HL-60 (cell line): ENCODE measurements around the gene RAI1.

Experiments
- GABPA ChIP-seq: IDR thresholded peaks from 2 replicates; pipeline ENCODE4 v1.6.1; 2012; ENCODE audit warnings: low read depth
- POLR2AphosphoS5 ChIP-seq: IDR thresholded peaks from 2 replicates; pipeline ENCODE4 v1.6.1; 2012; ENCODE audit warnings: low read depth
- SPI1 ChIP-seq: IDR thresholded peaks from 2 replicates; pipeline ENCODE4 v1.6.1; 2012; ENCODE audit warnings: low read depth, mild to moderate bottlenecking, borderline replicate concordance
- TF ChIP-seq, protein P1 (sequence below): IDR thresholded peaks from one replicate; pipeline ENCODE4 v1.5.1; 2011; ENCODE audit warnings: low read length, control low read depth, inconsistent platforms; ENCODE audit not compliant: insufficient read depth
- TF ChIP-seq, protein P2 (sequence below): IDR thresholded peaks from 2 replicates; pipeline ENCODE4 v1.6.1; 2012; ENCODE audit warnings: low read depth; ENCODE audit not compliant: insufficient replicate concordance

DNA sequence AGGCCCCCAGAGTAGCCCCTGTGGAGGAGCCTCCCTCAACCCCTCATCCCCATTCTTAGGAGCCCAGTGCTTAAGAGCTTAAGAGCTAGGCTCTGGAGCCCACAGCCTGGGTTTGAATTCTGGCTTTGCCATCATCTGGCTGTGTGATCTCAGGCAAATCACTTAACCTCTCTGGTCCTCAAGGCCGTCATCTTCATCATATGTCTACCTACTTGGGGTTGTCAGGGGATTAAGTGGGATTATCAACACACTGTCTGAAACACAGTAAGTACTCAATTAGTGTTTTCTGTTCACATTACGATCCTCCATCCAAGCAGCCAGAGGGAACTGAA is 150.7 kb downstream of the RAI1 start:
- TF ChIP-seq, protein P1, sequence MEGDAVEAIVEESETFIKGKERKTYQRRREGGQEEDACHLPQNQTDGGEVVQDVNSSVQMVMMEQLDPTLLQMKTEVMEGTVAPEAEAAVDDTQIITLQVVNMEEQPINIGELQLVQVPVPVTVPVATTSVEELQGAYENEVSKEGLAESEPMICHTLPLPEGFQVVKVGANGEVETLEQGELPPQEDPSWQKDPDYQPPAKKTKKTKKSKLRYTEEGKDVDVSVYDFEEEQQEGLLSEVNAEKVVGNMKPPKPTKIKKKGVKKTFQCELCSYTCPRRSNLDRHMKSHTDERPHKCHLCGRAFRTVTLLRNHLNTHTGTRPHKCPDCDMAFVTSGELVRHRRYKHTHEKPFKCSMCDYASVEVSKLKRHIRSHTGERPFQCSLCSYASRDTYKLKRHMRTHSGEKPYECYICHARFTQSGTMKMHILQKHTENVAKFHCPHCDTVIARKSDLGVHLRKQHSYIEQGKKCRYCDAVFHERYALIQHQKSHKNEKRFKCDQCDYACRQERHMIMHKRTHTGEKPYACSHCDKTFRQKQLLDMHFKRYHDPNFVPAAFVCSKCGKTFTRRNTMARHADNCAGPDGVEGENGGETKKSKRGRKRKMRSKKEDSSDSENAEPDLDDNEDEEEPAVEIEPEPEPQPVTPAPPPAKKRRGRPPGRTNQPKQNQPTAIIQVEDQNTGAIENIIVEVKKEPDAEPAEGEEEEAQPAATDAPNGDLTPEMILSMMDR = no peak
- no peak for TF ChIP-seq POLR2AphosphoS5
- no peak for TF ChIP-seq SPI1
- TF ChIP-seq, protein P2, sequence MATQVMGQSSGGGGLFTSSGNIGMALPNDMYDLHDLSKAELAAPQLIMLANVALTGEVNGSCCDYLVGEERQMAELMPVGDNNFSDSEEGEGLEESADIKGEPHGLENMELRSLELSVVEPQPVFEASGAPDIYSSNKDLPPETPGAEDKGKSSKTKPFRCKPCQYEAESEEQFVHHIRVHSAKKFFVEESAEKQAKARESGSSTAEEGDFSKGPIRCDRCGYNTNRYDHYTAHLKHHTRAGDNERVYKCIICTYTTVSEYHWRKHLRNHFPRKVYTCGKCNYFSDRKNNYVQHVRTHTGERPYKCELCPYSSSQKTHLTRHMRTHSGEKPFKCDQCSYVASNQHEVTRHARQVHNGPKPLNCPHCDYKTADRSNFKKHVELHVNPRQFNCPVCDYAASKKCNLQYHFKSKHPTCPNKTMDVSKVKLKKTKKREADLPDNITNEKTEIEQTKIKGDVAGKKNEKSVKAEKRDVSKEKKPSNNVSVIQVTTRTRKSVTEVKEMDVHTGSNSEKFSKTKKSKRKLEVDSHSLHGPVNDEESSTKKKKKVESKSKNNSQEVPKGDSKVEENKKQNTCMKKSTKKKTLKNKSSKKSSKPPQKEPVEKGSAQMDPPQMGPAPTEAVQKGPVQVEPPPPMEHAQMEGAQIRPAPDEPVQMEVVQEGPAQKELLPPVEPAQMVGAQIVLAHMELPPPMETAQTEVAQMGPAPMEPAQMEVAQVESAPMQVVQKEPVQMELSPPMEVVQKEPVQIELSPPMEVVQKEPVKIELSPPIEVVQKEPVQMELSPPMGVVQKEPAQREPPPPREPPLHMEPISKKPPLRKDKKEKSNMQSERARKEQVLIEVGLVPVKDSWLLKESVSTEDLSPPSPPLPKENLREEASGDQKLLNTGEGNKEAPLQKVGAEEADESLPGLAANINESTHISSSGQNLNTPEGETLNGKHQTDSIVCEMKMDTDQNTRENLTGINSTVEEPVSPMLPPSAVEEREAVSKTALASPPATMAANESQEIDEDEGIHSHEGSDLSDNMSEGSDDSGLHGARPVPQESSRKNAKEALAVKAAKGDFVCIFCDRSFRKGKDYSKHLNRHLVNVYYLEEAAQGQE = no peak
- TF ChIP-seq GABPA = no peak
